GM12878 (cell line): Measurements from ENCODE around the gene CLEC18B. TPM values are rescaled to one million over a fixed set of nuclear protein-coding genes. Genes with fewer than 3 reads are reported as not detected.
"Not testable (repeated sequence)": the region's sequence is repeated elsewhere in the genome, so short reads cannot be mapped to it uniquely, and the experiment has no call there.

ENCODE experiments used
- ATAC-seq: fragments of 200-7000 bp; cut with Tn5 transposase; 3 replicates; pipeline ENCODE4 v1.9.1; 2020; ENCODE audit warnings: mild to moderate bottlenecking, moderate library complexity
- BruUV-seq: library from RNA; stranded (reverse); fragments of 400-500 nt; replicated peaks from 2 replicates; lab custom pipeline; 2021; lab: Mats Ljungman, UMichigan
- CTCF ChIA-PET: fragments of 300-600 bp; sonication (Branson Sonifier 250); formaldehyde crosslinking; extraction: SDS; loops from one replicate; lab custom pipeline; 2021; ENCODE audit warnings: inconsistent platforms; lab: Yijun Ruan, JAX
- POLR2A ChIA-PET: fragments of 350-600 bp; formaldehyde crosslinking; extraction: SDS; loops from one replicate; lab custom pipeline; 2021; ENCODE audit warnings: inconsistent platforms; lab: Charles Lee
- RAD21 ChIA-PET: fragments of 300-600 bp; sonication (Branson Sonifier 250); formaldehyde crosslinking; loops from one replicate; lab custom pipeline; 2023; ENCODE audit warnings: antibody characterized with exemption; ENCODE audit not compliant: unreplicated experiment; lab: Charles Lee
- SMC1A ChIA-PET: fragments of 300-600 bp; sonication (Branson Sonifier 250); formaldehyde crosslinking; loops from one replicate; lab custom pipeline; 2023; ENCODE audit not compliant: unreplicated experiment, uncharacterized antibody; lab: Charles Lee
- DNase-seq: peaks from one replicate; pipeline ENCODE4 v3.0.0-alpha.2; 2011; ENCODE audit warnings: low read depth, low spot score
- FAIRE-seq: peaks from 3 replicates; lab custom pipeline; 2011; peaks lifted over from hg19 to GRCh38; lab: Jason Lieb, UNC
- H2AFZ ChIP-seq: 2 replicates; pipeline ENCODE4 v1.6.0; 2011; ENCODE audit warnings: low read depth, low read length, control low read depth; ENCODE audit not compliant: control insufficient read depth
- H3K27ac ChIP-seq: 2 replicates; pipeline ENCODE4 v1.5.1; 2011; ENCODE audit warnings: control low read depth; ENCODE audit not compliant: control insufficient read depth, insufficient read depth
- H3K27me3 ChIP-seq, 2 experiments: replicated peaks in 1 of 2; 2 replicates each; pipeline versions ENCODE4 v1.6.0 to v1.6.1; 2011; ENCODE audit warnings: low read length in 1 of 2; ENCODE audit not compliant: control insufficient read depth in 2 of 2, insufficient read depth in 2 of 2
- H3K36me3 ChIP-seq, 2 experiments: 2 replicates each; pipeline ENCODE4 v1.5.1; 2011; ENCODE audit warnings: low read length in 1 of 2; ENCODE audit not compliant: control insufficient read depth in 2 of 2, insufficient read depth in 2 of 2
- H3K4me1 ChIP-seq: 2 replicates; pipeline ENCODE4 v1.6.1; 2011; ENCODE audit warnings: mild to moderate bottlenecking, low read length, moderate library complexity, mixed read lengths; ENCODE audit not compliant: control insufficient read depth, insufficient read depth
- H3K4me2 ChIP-seq: 2 replicates; pipeline ENCODE4 v1.6.0; 2011; ENCODE audit warnings: control low read depth; ENCODE audit not compliant: control insufficient read depth, insufficient read depth
- H3K4me3 ChIP-seq: fragments of 200-600 bp; sonication (generic); 2 replicates; pipeline ENCODE4 v1.5.1; 2016
- H3K79me2 ChIP-seq: 2 replicates; pipeline ENCODE4 v1.6.0; 2011; ENCODE audit warnings: low read length; ENCODE audit not compliant: control insufficient read depth, insufficient read depth
- H3K9ac ChIP-seq: 2 replicates; pipeline ENCODE4 v1.8.0; 2011; ENCODE audit warnings: low read length, control low read depth, mixed read lengths; ENCODE audit not compliant: control insufficient read depth, insufficient read depth
- H3K9me3 ChIP-seq: replicated peaks from 3 replicates; pipeline ENCODE4 v1.5.1; 2011; ENCODE audit warnings: mild to moderate bottlenecking, low read length; ENCODE audit not compliant: control insufficient read depth, insufficient read depth
- H4K20me1 ChIP-seq: 2 replicates; pipeline ENCODE4 v1.6.0; 2011; ENCODE audit not compliant: control insufficient read depth, insufficient read depth
- CBFB ChIP-seq: IDR thresholded peaks from 2 replicates; pipeline ENCODE4 v1.6.1; 2016; ENCODE audit warnings: antibody characterized with exemption, low read depth
- MEF2B ChIP-seq: fragments of 450-650 bp; IDR thresholded peaks from 2 replicates; pipeline ENCODE4 v1.6.1; 2018; ENCODE audit warnings: mild to moderate bottlenecking, moderate library complexity; ENCODE audit not compliant: partially characterized antibody, poor library complexity, severe bottlenecking
- NKRF ChIP-seq: fragments of 450-650 bp; conservative IDR thresholded peaks from 2 replicates; pipeline ENCODE4 v1.6.1; 2017; ENCODE audit warnings: mild to moderate bottlenecking, moderate library complexity
- NR2F1 ChIP-seq: fragments of 450-650 bp; conservative IDR thresholded peaks from 2 replicates; pipeline ENCODE4 v1.6.1; 2017; ENCODE audit warnings: mild to moderate bottlenecking
- RUNX3 ChIP-seq: IDR thresholded peaks from 2 replicates; pipeline ENCODE4 v1.6.1; 2012; ENCODE audit warnings: low read length, inconsistent platforms
- YY1 ChIP-seq: IDR thresholded peaks from 2 replicates; pipeline ENCODE4 v1.6.1; 2011; ENCODE audit warnings: low read depth, mild to moderate bottlenecking, low read length
- WGBS: methylation state at CpG from one replicate; pipeline ENCODE4 v1.1.6; 2016; ENCODE audit warnings: low lambda C conversion rate; ENCODE audit not compliant: insufficient replicate concordance, insufficient coverage; ENCODE audit errors: missing lambda C conversion rate; 5-methylcytosine and 5-hydroxymethylcytosine counted together
- in situ Hi-C: fragments of 300-500 bp; cut with MboI; formaldehyde crosslinking; loops from 9 replicates; pipeline ENCODE4 v1.14.3; 2018; ENCODE audit warnings: mixed read lengths
- intact Hi-C: fragments of 100-400 bp; cut with micrococcal nuclease; formaldehyde crosslinking; loops from one replicate; pipeline ENCODE4 v1.14.2; 2022; ENCODE audit not compliant: unreplicated experiment
- polyA plus RNA-seq, 11 experiments: library from polyadenylated mRNA; depleted of rRNA in 4 of 11; unstranded in 6 of 11; stranded (reverse) in 5 of 11; fragments of >200 nt; fragmentation: Nextera tagmentation in 4 of 11; fragmentation: Illumina TruSeq in 1 of 11; extraction: Ambion mirVana in 4 of 11; extraction: Trizol in 1 of 11; gene quantifications; 1 replicate in 1 of 11; 2 replicates in 10 of 11; pipeline versions ENCODE4 v1.2.1 to v1.2.3, GENCODE V29; 2011 to 2016; ENCODE audit warnings: inconsistent platforms in 2 of 11, missing spikeins in 2 of 11, low read depth in 1 of 11
- total RNA-seq, 4 experiments: library from RNA; depleted of rRNA in 3 of 4; stranded (reverse); fragments of >200 nt in 3 of 4; fragmentation: Illumina TruSeq in 1 of 4; extraction: Trizol in 1 of 4; gene quantifications; 2 replicates each; pipeline versions ENCODE4 v1.2.1 to v1.2.3, GENCODE V29; 2013 to 2021

The CLEC18B gene
- total and polyA plus RNA-seq, 10 of the 15 experiments (the other 5 are each of a cell fraction or from before 2014, with no cell fraction given): 0.03 to 0.32 (median 0.18) TPM; not detected in 6

- TF ChIP-seq CBFB (peak; percentile 34; the same call in 1 of the 2 replicates), YY1 (peak; percentile 16; the same call in 1 of the 2 replicates), RUNX3 (peak; percentile 33; the same call in 1 of the 2 replicates), MEF2B (peak; percentile 56), NR2F1 (peak; percentile 37; the same call in 1 of the 2 replicates)
- TF ChIP-seq, all 136 proteins: peak for 22; not testable (repeated sequence) for 114
These were observed 53.0 kb downstream of the CLEC18B start (continued) for GRCh38 chr16:74368002-74368911.

- H3K27me3 ChIP-seq, intact Hi-C loops, H3K9me3 ChIP-seq, H3K4me1 ChIP-seq, H3K27ac ChIP-seq, H3K36me3 ChIP-seq, in situ Hi-C loops, H4K20me1 ChIP-seq, CTCF ChIA-PET, RAD21 ChIA-PET, FAIRE-seq, POLR2A ChIA-PET, SMC1A ChIA-PET, DNase-seq: not testable (repeated sequence)
- BruUV-seq: TSS peak; percentile 67
- Histone ChIP-seq H3K4me2 (peak overlapping the region; percentile 68; the same call in 1 of the 2 replicates), H3K9ac (peak overlapping the region; percentile 72), H3K4me3 (peak overlapping the region; percentile 86), H2AFZ (peak overlapping the region; percentile 75), H3K79me2 (peaks cover 15% of the 10 kb centered on the region)
- TF ChIP-seq NKRF: peak; percentile 58; the same call in 1 of the 2 replicates
- WGBS: 2% methylated on average over 35 of the region's 35 CpGs
- ATAC-seq: peak; percentile 81
These were observed 53.7 kb downstream of the CLEC18B start for GRCh38 chr16:74367469-74368001.

- SMC1A ChIA-PET, POLR2A ChIA-PET: not testable (repeated sequence)
These were observed 59.4 kb downstream of the CLEC18B start for GRCh38 chr16:74361646-74362610.

More at GRCh38 chr16:74361646-74362610, 59.4 kb downstream of the CLEC18B start:
- in situ Hi-C loops, H3K4me1 ChIP-seq, BruUV-seq, H3K27me3 ChIP-seq, intact Hi-C loops, H3K36me3 ChIP-seq, FAIRE-seq, H3K27ac ChIP-seq, H3K4me2 ChIP-seq, H2AFZ ChIP-seq, H3K9me3 ChIP-seq, H3K4me3 ChIP-seq, RAD21 ChIA-PET, H4K20me1 ChIP-seq, H3K79me2 ChIP-seq, DNase-seq, H3K9ac ChIP-seq, CTCF ChIA-PET: not testable (repeated sequence)
- ATAC-seq: peak; percentile 22; the same call in 1 of the 3 replicates
- WGBS: 92% methylated on average over 7 of the region's 15 CpGs
